ENCODE data around the gene SPACA9.

DNA sequence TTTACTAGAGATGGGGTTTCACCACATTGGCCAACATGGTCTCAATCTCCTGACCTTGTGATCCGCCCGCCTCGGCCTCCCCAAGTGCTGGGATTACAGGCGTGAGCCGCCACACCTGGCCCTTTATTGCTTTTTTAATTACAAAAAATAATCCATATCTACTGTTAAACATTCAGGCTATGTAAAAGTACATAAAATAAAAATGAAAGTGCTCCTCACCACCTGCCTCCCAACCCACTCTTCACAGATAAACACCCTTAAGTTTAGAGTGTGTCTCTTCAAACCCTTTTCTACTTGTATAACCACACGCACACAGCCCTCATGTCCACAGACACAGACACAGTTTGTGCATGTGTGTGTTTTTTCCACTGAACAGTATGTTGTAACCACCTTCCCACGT is 49.0 kb downstream of the SPACA9 start:
- TF ChIP-seq, protein P1, sequence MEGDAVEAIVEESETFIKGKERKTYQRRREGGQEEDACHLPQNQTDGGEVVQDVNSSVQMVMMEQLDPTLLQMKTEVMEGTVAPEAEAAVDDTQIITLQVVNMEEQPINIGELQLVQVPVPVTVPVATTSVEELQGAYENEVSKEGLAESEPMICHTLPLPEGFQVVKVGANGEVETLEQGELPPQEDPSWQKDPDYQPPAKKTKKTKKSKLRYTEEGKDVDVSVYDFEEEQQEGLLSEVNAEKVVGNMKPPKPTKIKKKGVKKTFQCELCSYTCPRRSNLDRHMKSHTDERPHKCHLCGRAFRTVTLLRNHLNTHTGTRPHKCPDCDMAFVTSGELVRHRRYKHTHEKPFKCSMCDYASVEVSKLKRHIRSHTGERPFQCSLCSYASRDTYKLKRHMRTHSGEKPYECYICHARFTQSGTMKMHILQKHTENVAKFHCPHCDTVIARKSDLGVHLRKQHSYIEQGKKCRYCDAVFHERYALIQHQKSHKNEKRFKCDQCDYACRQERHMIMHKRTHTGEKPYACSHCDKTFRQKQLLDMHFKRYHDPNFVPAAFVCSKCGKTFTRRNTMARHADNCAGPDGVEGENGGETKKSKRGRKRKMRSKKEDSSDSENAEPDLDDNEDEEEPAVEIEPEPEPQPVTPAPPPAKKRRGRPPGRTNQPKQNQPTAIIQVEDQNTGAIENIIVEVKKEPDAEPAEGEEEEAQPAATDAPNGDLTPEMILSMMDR (IDR thresholded peaks at IDR 0.05): no peak
- TF ChIP-seq POLR2A (IDR thresholded peaks at IDR 0.05): no peak
